CD4-positive, alpha-beta T cell treated with Interleukin-4 for 4 hours (primary cell): Measurements from ENCODE around the gene CNDP2.
"Not testable (repeated sequence)": the region's sequence is repeated elsewhere in the genome, so short reads cannot be mapped to it uniquely, and the experiment has no call there.

ENCODE experiments used
- DNase-seq: peaks from one replicate; pipeline ENCODE4 v3.0.0-alpha.2; 2020

CNDP2 gene

DNA sequence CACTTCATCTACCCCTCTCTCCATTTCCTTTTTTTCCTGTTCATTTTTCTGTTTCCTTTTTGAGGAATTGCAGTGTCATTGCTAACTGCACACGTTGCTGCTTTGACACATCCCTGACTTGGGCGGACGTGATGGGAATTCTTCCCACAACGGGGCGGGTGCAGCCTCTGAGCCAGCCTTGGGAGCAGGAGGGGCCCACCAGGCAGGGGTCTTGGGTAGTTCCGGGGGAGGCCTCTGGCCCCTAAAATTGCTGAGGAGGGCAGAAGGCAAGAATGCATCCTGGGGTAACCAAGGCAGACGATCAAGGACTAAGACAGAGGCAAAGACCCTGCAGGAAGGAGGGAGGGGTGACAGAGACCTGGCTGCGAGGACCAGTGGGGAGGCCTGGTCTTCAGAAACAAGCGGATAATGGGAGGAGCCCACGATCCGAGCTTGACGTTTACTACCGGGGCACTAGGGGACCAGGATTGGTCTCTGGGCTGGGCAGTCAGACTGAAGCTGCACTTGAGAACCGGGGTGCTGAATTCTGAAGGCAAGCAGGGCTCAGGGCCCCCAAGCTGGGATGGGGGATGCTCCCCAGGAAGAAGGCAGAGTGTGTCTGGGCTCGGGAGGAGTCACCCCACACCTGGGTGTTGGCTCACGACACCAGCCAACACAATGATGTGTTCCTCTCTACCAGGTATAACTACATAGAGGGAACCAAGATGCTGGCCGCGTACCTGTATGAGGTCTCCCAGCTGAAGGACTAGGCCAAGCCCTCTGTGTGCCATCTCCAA, 23.3 kb downstream of the CNDP2 start:
- DNase-seq = no peak

DNA sequence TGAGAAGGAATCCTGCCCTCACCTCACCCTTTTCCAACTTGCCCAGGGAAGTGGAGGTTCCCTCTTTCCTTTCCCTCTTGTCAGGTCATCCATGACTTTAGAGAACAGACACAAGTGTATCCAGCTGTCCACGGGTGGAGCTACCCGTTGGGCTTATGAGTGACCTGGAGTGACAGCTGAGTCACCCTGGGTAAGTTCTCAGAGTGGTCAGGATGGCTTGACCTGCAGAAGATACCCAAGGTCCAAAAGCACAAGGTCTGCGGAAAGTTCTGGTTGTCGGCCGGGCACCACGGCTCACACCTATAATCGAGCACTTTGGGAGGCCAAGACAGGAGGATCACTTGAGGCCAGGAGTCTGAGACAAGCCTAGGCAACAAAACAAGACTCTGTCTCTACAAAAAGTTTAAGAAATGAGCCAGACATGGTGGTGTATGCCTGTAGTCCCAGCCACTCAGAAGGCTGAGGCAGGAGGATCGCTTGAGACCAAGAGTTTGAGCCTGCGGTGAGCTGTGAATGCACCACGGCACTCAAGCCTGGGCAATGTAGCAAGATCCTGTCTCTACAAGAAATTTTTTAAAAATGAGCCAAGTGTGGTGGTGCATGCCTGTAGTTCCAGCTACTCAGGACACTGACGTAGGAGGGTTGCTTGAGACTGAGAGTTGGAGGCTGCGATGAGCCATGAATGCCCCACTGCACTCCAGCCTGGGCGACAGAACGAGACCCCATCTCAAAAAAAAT, 24.1 kb downstream of the CNDP2 start:
- DNase-seq = no peak

DNA sequence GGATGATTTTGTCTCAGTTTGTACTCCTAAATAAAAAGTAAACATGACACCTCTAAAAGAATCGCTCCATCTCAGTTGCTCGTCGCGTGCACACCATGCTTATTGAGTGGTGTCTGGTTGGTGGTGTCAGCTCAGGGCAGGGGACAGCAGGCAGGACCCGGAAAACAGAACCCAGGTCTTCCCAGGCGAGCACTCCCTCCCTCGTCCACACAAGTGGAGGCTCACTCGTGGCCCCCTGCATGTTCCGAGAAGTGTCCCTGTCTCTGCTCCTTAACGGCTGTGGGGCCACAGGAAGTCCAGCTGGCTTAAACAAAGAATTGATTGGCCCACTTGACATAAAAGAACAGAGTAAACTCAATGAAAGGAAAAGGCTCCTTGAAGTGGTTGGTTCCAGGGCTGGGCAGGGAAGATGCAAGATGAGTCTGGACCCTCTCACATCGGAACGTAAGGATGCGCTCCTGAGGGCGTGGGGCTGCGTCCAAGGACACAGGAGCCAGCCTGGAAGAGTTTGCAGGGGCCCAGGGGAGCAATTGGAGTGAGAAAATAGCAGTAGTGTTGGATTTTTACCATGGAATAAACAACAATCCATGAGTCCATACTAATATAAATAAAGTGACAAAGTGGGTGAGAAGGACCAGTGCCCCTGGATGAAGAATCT, 25.0 kb downstream of the CNDP2 start:
- no peak for DNase-seq

DNA sequence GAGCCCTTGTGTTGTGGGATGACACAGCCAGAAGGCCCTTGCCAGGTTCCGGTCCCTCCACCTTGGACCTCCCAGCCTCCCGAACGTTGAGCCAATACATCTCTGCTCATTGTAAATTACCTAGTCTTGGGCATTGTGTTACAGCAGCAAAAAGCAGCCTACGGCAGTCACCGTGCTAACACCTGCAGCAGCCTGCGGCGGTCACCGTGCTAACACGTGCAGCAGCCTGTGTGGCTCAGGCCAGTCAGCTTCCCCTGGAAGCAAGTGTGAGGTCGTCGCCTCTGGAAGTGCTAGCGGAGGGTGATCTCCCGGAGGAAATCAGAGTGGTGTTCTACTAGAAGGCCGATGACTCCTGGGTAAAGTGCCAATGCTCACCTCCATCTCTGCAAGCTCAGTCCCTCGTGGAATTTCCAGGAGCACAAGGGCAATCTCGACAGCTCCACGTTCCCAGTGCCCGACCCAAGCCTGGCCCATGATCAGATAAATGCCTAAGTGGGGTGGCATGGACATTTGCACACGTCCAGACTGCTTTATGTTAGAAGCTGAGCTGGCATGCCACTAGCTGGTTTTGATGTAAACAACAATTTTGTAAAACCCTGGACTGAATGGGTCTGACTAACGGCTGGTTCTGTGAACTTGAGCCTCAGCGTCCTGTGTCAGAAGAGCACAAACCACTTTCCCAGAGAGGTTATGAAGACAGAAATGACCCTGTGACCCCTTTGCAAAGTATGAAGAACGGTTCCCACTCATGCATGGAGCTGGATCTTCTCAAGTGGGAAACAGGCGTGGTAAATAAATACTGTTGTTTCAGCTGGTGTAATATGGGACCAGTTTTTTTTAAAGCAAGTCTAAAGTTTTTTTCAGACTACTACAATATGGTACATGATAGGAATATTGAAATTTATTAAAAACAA, 26.7 kb downstream of the CNDP2 start:
- no peak for DNase-seq

DNA sequence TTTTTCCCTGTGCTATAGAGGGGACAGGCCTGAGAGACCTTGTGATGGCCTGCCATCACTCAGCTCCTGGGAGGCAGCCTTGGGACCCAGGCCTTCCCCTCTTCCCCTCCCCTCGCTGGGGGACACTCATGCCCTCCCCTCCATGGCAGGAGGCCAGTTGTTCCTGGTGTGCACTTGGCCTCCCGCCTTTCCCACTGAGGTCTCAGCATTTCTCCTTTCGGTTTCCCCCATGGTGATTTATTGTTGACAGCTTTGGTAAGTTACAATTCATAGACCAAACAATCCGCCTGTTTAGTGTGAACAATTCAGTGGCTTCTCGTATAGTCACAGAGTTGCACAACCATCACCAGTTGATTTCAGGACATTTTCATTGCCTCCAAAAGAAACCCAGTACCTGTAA, 27.9 kb downstream of the CNDP2 start:
- no peak for DNase-seq

DNA sequence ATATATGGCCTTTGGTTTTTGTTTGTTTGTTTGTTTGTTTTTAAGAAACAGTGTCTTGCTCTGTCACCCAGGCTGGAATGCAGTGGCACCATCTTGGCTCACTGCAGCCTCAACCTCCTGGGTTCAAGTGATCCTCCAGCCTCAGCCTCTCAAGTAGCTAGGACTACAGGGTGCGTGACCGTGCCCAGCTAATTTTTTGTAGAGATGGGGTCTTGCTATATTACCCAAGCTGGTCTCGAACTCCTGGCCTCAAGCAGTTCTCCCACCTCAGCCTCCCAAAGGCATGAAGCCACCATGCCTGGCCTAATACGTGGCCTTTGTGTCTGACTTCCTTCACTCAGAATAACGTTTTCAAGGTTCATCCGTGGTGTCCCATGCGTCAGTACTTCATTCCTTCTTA, 28.8 kb downstream of the CNDP2 start:
- not testable (repeated sequence) for DNase-seq

DNA sequence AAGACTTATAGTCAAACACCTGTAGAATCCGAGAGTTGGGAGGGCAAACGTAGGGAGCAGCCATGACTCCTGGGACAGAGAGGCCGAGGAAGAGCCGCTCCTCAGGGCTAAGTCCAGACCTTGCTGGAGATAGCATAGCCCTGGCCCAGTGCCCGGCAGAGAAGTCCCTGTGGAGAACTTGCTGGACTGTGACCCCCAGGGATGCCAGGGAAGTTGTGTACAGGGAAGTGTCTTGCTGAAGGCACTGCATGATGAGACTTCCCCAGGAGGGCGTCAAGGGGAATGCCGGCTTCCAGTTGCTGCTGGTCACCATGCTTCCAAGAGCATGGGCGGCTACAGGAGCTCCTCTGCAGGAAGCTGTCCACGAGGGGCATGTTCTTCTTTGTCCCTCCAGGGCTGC, 29.6 kb downstream of the CNDP2 start:
- DNase-seq = no peak

DNA sequence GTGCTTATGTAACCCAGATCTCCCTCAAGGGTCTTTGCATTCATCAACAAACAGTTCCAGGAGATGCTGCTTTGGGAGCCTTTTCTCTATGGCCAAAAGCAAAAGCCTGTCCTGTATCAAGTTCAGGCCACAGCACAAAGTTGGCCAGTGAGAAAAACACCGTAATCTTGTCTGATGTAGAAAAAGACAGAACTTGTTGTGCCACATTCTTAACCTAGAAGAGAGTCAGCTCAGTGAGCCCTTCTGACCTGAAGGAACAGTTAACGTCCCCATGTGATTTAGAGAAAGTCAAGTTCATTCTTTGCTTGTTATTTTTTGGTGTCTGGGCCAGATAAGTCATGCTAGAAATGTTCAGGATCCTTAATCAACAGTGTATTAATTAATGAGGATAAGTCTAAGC, 30.3 kb downstream of the CNDP2 start:
- no peak for DNase-seq

DNA sequence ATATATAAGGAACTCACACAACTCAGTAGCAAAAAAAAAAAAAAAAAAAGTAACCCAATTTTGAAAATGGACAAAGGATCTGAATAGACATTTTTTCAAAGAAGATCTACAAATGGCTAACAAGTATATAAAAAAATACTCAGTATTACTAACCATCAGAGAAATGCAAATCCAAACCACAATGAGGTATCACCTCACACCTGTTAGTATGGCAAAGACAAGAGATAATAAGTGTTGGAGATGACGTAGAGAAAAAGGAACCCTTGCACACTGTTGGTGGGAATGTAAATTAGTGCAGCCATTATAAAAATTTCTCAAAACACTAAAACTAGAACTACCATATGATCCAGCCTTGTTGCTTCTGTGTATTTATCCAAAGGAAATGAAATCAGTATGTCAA, 32.3 kb downstream of the CNDP2 start:
- DNase-seq = no peak

DNA sequence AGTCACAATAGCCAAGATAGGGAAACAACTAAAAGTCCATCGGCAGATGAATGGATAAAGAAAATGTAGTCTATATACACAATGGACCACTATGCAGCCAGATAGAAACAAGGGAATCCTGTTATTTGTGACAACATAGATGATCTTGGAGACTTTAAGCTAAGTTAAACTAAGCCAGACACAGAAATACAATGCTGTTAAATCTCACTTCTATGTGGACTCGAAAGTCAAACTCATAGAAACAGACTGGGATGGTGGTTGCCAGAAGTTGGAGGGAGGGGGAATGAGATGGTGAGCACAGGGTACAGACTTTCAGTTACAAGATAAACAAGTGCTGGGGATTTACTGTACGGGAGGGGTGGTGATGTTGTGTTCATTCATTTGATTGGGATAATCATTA, 32.8 kb downstream of the CNDP2 start:
- DNase-seq = no peak

DNA sequence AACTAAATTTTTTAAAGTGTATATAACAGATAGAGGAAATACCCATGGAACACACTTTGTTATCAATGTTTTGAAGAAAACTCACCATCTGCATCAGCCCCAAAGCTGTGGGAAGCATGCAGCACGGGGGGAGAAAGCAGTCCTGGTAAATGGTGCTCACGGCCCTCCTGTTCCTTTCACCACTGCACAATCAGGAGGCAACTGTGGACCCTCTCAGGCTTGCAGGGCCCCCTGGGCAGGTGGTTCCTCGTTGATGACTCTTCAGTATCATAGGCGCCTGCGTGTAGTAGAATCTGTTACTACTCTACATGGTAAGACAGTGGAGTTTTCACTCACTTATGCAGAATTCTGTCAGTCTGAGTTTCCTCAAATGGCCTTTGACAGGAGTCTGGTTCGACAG, 33.2 kb downstream of the CNDP2 start:
- DNase-seq = no peak

DNA sequence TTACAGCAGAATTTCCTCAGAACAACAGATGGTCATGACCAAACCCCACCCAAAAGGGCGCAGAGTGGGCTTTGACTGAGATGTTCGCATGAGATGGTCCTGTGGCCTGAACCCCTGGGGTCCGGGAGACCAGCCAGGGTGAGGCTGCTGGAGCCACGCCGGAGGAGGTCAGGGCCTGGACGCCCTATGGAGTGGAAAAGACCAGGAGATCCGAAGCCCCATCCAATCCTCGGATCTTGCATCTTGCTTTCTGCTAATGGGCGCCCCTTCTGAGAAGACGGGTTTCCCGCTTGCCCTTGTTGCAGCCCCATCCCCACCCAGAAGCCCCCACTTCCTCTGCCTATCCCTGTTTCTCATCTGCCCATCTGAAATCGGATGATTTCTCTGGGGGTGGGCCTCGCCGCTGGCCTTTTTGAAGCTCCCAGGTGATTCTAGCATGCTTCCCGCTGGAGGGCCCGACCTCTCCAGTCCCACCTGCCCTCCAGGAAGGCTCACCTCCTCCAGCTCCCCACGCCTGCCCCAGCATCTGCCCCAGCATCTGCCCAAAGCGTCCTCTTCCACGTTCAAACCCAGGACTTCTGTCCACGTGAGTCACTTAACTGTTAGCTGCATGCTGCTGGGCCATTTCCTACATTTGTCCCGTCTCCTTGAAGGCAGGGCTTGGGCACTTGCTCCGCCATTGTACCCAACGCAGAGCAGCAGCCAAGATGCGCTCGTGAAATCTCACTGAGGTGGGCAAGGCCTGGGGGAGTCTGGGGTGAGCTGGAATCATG, 33.8 kb downstream of the CNDP2 start:
- no peak for DNase-seq

DNA sequence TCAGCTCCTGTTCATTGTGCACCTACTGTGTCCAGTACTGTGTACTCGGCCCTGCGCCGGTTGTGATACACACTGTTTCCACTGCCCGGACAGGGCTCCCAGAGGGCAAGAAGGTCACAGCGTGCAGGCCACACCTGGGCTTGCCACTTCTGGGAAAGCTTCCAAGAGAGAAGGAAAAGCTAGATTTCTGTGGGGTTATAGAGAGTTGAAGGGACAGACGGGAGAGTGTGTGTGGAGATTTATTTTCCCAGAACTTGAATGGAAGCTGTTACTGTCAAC, 34.4 kb downstream of the CNDP2 start:
- DNase-seq = no peak

DNA sequence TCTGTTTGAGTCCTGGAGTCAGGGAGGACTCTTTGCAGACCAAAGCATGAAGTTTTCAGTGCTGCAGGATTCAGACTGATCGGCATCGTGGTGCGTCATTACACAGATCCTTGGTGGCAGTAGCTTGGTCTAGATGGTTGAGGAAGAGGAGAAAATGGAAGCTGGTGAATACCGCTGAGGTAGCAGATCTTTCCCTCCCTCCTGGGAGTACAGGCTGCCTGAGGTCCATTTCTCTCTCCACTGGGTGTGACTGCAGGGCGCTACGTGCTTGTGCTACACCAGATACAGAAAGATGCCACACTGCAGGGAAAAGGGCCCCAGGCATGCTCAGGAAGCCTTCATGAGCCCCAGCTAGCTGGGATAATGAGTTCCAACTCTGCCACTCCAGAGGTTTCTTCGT, 34.9 kb downstream of the CNDP2 start:
- no peak for DNase-seq

DNA sequence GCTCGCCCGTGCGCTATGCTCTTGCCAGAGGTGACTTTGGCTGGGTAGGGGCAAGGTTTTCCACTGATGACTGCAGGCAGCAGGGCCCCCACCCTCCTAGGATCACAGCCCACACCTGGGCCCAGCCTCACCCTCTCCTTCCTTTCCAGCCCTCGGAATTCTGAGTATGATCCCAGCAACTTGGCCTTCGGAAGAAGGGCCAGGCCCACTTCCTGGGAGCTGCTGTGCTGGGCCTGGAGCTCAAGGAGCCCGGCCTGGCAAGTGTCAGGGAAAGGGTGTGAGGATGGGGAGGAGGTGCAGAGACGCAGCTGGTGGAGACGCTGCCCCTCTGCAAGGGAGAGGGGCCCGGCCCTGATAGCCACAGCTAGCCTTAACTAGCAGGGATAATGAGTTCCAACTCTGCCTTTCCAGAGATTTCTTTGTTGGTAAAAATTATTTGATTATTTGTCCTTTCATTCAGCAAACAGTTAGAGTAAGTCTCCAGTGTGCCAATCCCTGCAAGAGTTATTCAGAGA, 36.4 kb downstream of the CNDP2 start:
- DNase-seq = no peak

DNA sequence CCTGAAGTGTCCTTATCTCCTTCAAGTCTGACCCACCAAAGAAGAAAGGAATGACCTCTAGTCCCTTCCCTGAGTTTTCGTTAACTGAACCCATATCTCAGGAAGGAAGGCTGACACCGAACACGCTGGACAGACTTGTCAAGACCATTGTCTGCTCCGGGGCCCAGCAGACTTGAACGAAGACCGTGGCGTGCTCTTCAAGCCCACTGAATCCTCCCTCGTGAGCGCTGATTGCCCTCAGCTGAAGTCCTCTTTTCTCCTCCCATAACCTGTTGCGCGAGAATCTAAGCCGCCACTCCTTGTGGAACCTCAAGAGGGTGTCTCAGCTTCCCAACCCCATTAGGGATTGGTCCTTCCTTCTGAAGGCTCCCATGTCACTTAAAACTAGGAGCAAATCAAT, 37.5 kb downstream of the CNDP2 start:
- no peak for DNase-seq

DNA sequence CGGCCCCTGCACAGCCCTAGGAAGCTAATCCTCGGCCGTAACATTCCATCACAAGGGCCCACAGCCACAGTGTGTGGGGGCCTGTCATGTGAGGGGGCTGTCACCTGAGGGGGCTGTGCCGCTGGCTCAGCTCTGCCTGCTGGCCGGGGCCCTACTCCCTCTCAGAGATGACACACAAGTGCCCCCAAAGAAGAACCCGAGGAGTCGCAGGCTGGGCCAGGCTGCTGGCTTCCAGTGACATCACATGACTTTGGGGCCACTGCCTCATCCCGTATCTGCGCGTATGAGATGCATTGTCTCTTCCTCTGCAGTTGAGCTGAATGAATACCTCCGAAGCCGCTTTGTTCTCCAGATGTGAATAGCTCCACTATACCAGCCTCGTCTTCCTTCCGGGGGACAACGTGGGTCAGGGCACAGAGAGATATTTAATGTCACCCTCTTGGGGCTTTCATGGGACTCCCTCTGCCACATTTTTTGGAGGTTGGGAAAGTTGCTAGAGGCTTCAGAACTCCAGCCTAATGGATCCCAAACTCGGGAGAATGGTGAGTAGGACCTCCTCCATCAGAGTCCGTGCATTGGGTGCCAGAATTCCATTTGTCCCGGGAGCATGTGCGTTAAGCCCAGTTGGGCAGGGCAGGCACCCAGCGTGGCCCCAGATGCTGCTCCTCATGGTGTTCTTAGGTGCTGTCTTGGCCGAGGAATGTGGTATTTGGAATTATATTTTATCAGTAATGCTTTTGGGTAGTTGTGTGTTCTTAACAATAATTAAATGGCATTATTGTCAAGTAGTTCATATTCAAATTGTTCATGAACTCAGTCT, 38.2 kb downstream of the CNDP2 start, which contains the start of gene CNDP1:
Gene CNDP1, plus strand, starts transcription at position 351 of the 820 bp plus-strand sequence. Its CDS starts 168 bp downstream, at position 519.
- DNase-seq = no peak

DNA sequence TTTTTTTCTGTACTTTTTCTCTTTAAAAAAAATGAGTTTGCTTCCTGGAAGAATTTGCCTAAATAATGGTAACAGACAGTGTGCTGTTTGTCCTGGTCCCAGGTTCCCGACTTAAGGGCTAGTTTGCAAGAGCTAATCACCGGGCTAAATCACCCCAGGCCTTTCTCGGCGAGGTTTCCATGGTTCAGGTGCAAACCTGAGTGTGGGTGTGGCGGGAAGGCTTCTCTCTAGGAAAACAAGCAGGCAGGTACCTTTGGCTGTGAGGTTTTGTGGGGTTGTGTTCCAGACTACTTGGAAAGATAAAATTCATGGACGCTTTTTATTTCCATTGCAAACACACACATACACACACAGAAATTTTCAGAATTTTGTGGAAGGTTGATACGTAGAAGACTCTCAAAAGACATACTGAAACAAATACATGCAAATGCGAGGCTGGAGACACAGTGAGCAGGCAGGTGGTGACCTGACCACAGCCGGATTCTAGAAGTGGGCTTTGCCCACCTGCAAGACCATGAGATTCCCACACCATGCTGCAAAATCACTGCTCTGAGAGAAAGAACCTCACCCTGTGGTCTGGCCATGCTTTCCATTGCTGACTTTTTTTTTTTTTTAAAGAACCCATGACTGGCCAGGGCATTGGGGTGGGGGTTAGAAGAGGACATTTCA, 39.0 kb downstream of the CNDP2 start:
- DNase-seq = no peak

DNA sequence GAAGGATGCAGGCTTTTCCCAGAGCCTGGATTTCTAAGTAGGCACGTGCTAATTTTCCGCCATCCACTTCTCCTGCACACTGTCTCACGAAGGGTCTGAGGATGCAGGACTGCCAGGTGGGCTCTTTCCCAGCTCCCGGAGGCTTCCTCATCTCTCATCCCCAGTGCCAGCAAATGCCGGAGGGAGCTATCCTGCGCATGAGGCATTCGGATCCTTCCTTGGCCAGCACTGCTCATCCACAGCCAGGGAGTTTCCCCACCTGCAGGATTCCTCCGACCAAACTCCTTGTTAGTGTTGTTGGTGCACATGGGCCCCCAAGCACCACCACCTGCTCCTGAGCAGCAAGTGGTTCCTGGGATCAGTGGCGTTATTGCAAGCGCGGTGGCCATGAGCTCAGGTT, 43.1 kb downstream of the CNDP2 start:
- no peak for DNase-seq

DNA sequence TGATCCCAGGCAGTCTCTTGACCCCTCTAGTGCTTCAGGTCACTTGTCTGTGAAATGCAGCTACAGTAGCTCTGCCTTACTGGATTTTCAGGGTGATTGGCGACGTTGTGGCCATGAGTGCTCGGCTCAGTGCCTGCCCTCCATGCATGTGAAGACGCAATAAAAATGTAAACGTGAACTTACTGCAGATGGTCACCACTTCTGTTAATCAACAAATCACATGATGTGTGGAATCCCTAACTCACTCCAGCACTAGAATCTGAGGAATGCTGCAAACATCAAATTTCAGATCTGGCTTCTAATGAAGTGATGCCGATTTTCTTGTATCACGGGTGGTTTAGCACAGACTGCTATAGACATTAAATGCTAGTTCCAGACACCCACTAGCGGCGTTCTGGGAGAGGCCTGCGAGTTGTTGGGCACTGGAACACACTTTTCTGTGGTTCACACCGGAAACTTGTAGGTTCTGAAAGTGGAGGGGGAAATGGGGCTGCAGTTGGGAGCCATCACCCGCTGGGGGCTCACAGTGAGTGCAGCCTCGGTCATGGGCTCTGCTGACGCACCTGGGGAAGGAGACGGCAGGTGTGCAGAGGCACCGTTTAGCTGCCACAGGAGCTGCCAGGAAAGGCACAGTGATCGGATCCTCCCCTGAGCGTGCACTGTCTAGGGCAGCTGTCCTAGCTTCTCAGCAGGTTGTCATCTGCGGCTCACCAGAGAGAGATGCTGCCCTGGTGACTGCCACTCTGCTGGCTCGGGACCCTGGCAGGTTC, 44.7 kb downstream of the CNDP2 start:
- no peak for DNase-seq
